Measurements from ENCODE around the gene PANX1. TPM values are rescaled to one million over a fixed set of nuclear protein-coding genes. Genes with fewer than 3 reads are reported as not detected.

The PANX1 gene
- total RNA-seq, 1 experiment from 2014 or later, result 59.3 TPM

GRCh38 chr11:94150056-94150455, 21.4 kb downstream of the PANX1 start:
- BruUV-seq (replicated peaks), result no TSS peak
- no peaks in the 10 kb centered on the region for H3K36me3 ChIP-seq (ENCODE audit: control insufficient read depth, insufficient read depth, low read length)
- in situ Hi-C loops (cut with HindIII; ENCODE audit: low pct_unique_long_range_greater_than_20kb, low sequenced_read_pairs), result no loop called here
- H3K4me1 ChIP-seq (ENCODE audit: control insufficient read depth, insufficient read depth, low read length), result peaks cover 67% of the 10 kb centered on the region
- TF ChIP-seq, protein P1, sequence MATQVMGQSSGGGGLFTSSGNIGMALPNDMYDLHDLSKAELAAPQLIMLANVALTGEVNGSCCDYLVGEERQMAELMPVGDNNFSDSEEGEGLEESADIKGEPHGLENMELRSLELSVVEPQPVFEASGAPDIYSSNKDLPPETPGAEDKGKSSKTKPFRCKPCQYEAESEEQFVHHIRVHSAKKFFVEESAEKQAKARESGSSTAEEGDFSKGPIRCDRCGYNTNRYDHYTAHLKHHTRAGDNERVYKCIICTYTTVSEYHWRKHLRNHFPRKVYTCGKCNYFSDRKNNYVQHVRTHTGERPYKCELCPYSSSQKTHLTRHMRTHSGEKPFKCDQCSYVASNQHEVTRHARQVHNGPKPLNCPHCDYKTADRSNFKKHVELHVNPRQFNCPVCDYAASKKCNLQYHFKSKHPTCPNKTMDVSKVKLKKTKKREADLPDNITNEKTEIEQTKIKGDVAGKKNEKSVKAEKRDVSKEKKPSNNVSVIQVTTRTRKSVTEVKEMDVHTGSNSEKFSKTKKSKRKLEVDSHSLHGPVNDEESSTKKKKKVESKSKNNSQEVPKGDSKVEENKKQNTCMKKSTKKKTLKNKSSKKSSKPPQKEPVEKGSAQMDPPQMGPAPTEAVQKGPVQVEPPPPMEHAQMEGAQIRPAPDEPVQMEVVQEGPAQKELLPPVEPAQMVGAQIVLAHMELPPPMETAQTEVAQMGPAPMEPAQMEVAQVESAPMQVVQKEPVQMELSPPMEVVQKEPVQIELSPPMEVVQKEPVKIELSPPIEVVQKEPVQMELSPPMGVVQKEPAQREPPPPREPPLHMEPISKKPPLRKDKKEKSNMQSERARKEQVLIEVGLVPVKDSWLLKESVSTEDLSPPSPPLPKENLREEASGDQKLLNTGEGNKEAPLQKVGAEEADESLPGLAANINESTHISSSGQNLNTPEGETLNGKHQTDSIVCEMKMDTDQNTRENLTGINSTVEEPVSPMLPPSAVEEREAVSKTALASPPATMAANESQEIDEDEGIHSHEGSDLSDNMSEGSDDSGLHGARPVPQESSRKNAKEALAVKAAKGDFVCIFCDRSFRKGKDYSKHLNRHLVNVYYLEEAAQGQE (IDR thresholded peaks at IDR 0.05; ENCODE audit: insufficient read depth in 1 of 2, low read depth in 2 of 2, low read length in 1 of 2), result no peak
- no peak for TF ChIP-seq SIN3A (IDR thresholded peaks at IDR 0.05; ENCODE audit: borderline replicate concordance, insufficient read depth, low read depth, low read length)
- TF ChIP-seq CTCF (IDR thresholded peaks at IDR 0.05), result no peak
- TF ChIP-seq TCF7L2 (IDR thresholded peaks at IDR 0.05; ENCODE audit: low read depth, low read length), result no peak
- no peak for TF ChIP-seq POLR2AphosphoS5 (IDR thresholded peaks at IDR 0.05; ENCODE audit: low read depth, low read length)
- H3K27ac ChIP-seq (ENCODE audit: low read length), result no peak overlapping the region
- H3K4me3 ChIP-seq (ENCODE audit: low read depth in 2 of 2, low read length in 2 of 2), result no peak overlapping the region
- ChIA-PET CTCF (no interaction called here), POLR2A (no interaction called here)
- no peaks in the 10 kb centered on the region for H3K9me3 ChIP-seq (ENCODE audit: control insufficient read depth, insufficient read depth, low read depth, low read length)
- no peaks in the 10 kb centered on the region for H3K27me3 ChIP-seq (ENCODE audit: control insufficient read depth, insufficient read depth, low read length)
- ATAC-seq (no peak), DNase-seq (ENCODE audit: low read depth, low spot score) (no peak)
- intact Hi-C loops (cut with micrococcal nuclease; ENCODE audit: unreplicated experiment), result no loop called here

DNA sequence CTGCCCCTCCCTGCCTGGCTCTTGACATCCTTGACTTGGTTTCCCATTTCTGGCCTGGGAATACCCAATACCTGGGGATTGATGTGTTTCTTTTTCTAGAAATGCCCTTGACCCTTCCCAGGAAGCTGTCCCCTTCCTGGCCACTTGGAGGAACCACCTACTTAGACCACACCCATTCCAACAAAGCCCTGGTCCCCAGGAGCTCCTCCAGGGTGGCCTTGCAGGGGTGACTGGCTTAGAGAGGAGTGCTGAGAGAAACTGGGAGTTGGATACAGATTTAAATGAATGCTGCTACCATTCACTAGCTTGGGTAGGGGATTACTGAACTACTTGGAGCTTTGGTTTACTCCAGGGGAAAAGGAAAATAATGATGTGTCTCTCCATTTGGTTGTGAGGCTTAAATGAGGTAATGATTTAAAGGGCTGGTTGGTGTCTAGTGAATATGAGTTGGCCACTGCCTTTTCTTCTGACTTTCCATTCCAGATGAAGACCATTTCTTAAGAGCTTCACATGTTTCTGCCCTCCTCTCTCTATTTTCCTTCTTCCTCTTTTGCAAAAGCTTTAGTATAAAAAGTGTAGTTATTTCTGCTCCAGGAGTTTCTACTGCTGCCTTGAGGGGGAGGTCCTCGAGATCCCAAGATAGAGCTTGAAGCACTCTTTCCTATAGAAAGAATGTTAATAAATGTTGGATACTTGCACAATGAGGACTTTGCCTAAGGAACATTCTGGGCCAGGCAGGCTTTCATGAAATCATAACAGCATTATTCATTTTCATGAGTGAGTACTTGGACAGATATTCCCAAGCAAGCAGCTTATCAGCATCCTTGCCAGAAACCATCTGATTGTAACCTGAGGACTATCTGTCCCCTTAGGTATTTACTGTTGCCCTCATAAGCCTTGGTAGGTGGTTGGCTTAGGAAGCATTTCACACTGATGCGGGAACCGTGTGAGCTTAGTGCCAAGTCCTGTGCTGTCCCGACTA, 22.4 kb downstream of the PANX1 start:
- H3K9me3 ChIP-seq (ENCODE audit: control insufficient read depth, insufficient read depth, low read depth, low read length), result no peaks in the 10 kb centered on the region
- TF ChIP-seq, protein P1 (IDR thresholded peaks at IDR 0.05; ENCODE audit: insufficient read depth in 1 of 2, low read depth in 2 of 2, low read length in 1 of 2), result no peak
- TF ChIP-seq SIN3A (IDR thresholded peaks at IDR 0.05; ENCODE audit: borderline replicate concordance, insufficient read depth, low read depth, low read length), result no peak
- TF ChIP-seq POLR2AphosphoS5 (IDR thresholded peaks at IDR 0.05; ENCODE audit: low read depth, low read length), result no peak
- TF ChIP-seq TCF7L2 (IDR thresholded peaks at IDR 0.05; ENCODE audit: low read depth, low read length), result no peak
- TF ChIP-seq CTCF (IDR thresholded peaks at IDR 0.05), result no peak
- in situ Hi-C loops (cut with HindIII; ENCODE audit: low pct_unique_long_range_greater_than_20kb, low sequenced_read_pairs) (no loop called here), intact Hi-C loops (cut with micrococcal nuclease; ENCODE audit: unreplicated experiment) (no loop called here)
- no peaks in the 10 kb centered on the region for H3K36me3 ChIP-seq (ENCODE audit: control insufficient read depth, insufficient read depth, low read length)
- no peaks in the 10 kb centered on the region for H3K27me3 ChIP-seq (ENCODE audit: control insufficient read depth, insufficient read depth, low read length)
- POLR2A ChIA-PET, result no interaction called here
- no TSS peak for BruUV-seq (replicated peaks)
- H3K4me3 ChIP-seq (ENCODE audit: low read depth in 2 of 2, low read length in 2 of 2), result no peak overlapping the region
- DNase-seq (ENCODE audit: low read depth, low spot score) (no peak), ATAC-seq (no peak)
- no peak overlapping the region for H3K27ac ChIP-seq (ENCODE audit: low read length)
- H3K4me1 ChIP-seq (ENCODE audit: control insufficient read depth, insufficient read depth, low read length), result peaks cover 67% of the 10 kb centered on the region
- CTCF ChIA-PET, result no interaction called here
